Effector CD8-positive, alpha-beta T cell (primary cell): Measurements from ENCODE around the gene GPR4.

ENCODE experiments used
- DNase-seq: peaks from one replicate; lab custom pipeline; 2025; lab: John Stamatoyannopoulos, UW

GPR4 gene

GRCh38 chr19:45554481-45554880 is 47.5 kb downstream of the GPR4 start:
- no peak for DNase-seq

- no peak for DNase-seq
Observed at GRCh38 chr19:45553464-45553863, 48.5 kb downstream of the GPR4 start.

GRCh38 chr19:45547965-45548609 is 53.9 kb downstream of the GPR4 start:
- DNase-seq: no peak

GRCh38 chr19:45547211-45547770 is 54.7 kb downstream of the GPR4 start:
- DNase-seq: no peak

GRCh38 chr19:45542234-45542668 is 59.8 kb downstream of the GPR4 start:
- DNase-seq: no peak
